Pulmonary artery endothelial cell (primary cell): ENCODE results near the gene ATP5F1A. TPM values are rescaled to one million over a fixed set of nuclear protein-coding genes. Genes with fewer than 3 reads are reported as not detected.
"Not testable (repeated sequence)": the region's sequence is repeated elsewhere in the genome, so short reads cannot be mapped to it uniquely, and the experiment has no call there.

Experiments
- DNase-seq: peaks from one replicate; pipeline ENCODE4 v3.0.0-alpha.2; 2011; ENCODE audit warnings: low read depth, low spot score
- total RNA-seq: library from RNA; depleted of rRNA; stranded (reverse); fragments of >200 nt; gene quantifications from 2 replicates; pipeline ENCODE4 v1.2.3, GENCODE V29; 2014

Gene ATP5F1A
- total RNA-seq, 1 donor from 2014 or later = 857 TPM

- not testable (repeated sequence) for DNase-seq
Observed at GRCh38 chr18:46047369-46047768, 50.7 kb downstream of the ATP5F1A start.

- no peak for DNase-seq
Observed at GRCh38 chr18:46046688-46047087, 51.4 kb downstream of the ATP5F1A start.

- DNase-seq = no peak
Observed at GRCh38 chr18:46046126-46046525, 52.0 kb downstream of the ATP5F1A start.

GRCh38 chr18:46042571-46043123 is 55.4 kb downstream of the ATP5F1A start:
- no peak for DNase-seq

GRCh38 chr18:46040747-46041104 is 57.4 kb downstream of the ATP5F1A start:
- no peak for DNase-seq

- DNase-seq = no peak
Observed at GRCh38 chr18:46040033-46040746, 57.9 kb downstream of the ATP5F1A start.

GRCh38 chr18:46037512-46038305 is 60.4 kb downstream of the ATP5F1A start:
- no peak for DNase-seq

- no peak for DNase-seq
Observed at GRCh38 chr18:46035696-46036680, 62.1 kb downstream of the ATP5F1A start.

- no peak for DNase-seq
Observed at GRCh38 chr18:46034230-46034629, 63.9 kb downstream of the ATP5F1A start.

GRCh38 chr18:46031741-46032140 is 66.4 kb downstream of the ATP5F1A start:
- no peak for DNase-seq

Other genes with a start within 250 kb of the ATP5F1A start
- gene EPG5, start 131.0 kb downstream of the ATP5F1A start, total RNA-seq = 11.5 and 27.7 TPM in 2 replicates
- 2.0 and 7.5 TPM in 2 replicates for gene PSTPIP2, start 26.0 kb downstream of the ATP5F1A start, total RNA-seq
- 45.6 and 48.4 TPM in 2 replicates for gene HAUS1, start 6.1 kb upstream of the ATP5F1A start, total RNA-seq